Smooth muscle cell (in vitro differentiated cells): ENCODE data around the gene CCN2. TPM values are rescaled to one million over a fixed set of nuclear protein-coding genes. Genes with fewer than 3 reads are reported as not detected.

Experiments
- DNase-seq: peaks from one replicate; lab custom pipeline; 2025; ENCODE audit not compliant: unreplicated experiment; lab: John Stamatoyannopoulos, UW
- H2AFZ ChIP-seq: fragments of 200-600 bp; sonication (generic); 2 replicates; pipeline ENCODE4 v1.6.0; 2016; ENCODE audit warnings: antibody characterized with exemption, low read depth, mild to moderate bottlenecking
- H3F3A ChIP-seq: fragments of 200-600 bp; sonication (generic); 2 replicates; pipeline ENCODE4 v1.6.0; 2017; ENCODE audit warnings: antibody characterized with exemption, low read depth
- H3K27ac ChIP-seq: fragments of 200-600 bp; sonication (generic); 2 replicates; pipeline ENCODE4 v1.5.1; 2016; ENCODE audit warnings: low read depth, mild to moderate bottlenecking
- H3K27me3 ChIP-seq: fragments of 200-600 bp; sonication (generic); 2 replicates; pipeline ENCODE4 v1.6.1; 2016; ENCODE audit warnings: low read depth, mild to moderate bottlenecking
- H3K36me3 ChIP-seq: fragments of 200-600 bp; sonication (generic); 2 replicates; pipeline ENCODE4 v1.5.1; 2016; ENCODE audit warnings: low read depth
- H3K4me1 ChIP-seq: fragments of 200-600 bp; sonication (generic); 2 replicates; pipeline ENCODE4 v1.5.1; 2016; ENCODE audit warnings: low read depth
- H3K4me2 ChIP-seq: fragments of 200-600 bp; sonication (generic); 2 replicates; pipeline ENCODE4 v1.6.0; 2016; ENCODE audit warnings: mild to moderate bottlenecking
- H3K4me3 ChIP-seq: fragments of 200-600 bp; sonication (generic); 2 replicates; pipeline ENCODE4 v1.5.1; 2016; ENCODE audit warnings: mild to moderate bottlenecking
- H3K79me2 ChIP-seq: fragments of 200-600 bp; sonication (generic); 2 replicates; pipeline ENCODE4 v1.6.0; 2016; ENCODE audit warnings: low read depth, mild to moderate bottlenecking
- H3K9ac ChIP-seq: fragments of 200-600 bp; sonication (generic); 2 replicates; pipeline ENCODE4 v1.6.0; 2016; ENCODE audit warnings: low read depth
- H3K9me3 ChIP-seq: fragments of 200-600 bp; sonication (generic); replicated peaks from 2 replicates; pipeline ENCODE4 v1.5.1; 2016; ENCODE audit warnings: low read depth
- H4K20me1 ChIP-seq: fragments of 200-600 bp; sonication (generic); 2 replicates; pipeline ENCODE4 v1.6.0; 2016; ENCODE audit warnings: low read depth
- WGBS: methylation state at CpG from one replicate; pipeline ENCODE4 v1.1.7; 2016; ENCODE audit warnings: low lambda C conversion rate; 5-methylcytosine and 5-hydroxymethylcytosine counted together
- polyA plus RNA-seq: library from polyadenylated mRNA; unstranded; fragments of >200 nt; fragmentation: Nextera tagmentation; extraction: Ambion mirVana; gene quantifications from 2 replicates; pipeline ENCODE4 v1.2.1, GENCODE V29; 2016
- total RNA-seq: library from RNA; depleted of rRNA; stranded (reverse); fragments of >200 nt; gene quantifications from 2 replicates; pipeline ENCODE4 v1.2.3, GENCODE V29; 2014
- TF ChIP-seq, protein P1 (sequence below): fragments of 200-600 bp; sonication (generic); IDR thresholded peaks from 2 replicates; pipeline ENCODE4 v1.5.1; 2017; ENCODE audit warnings: borderline replicate concordance, mild to moderate bottlenecking, antibody characterized with exemption; ENCODE audit not compliant: insufficient read depth, poor library complexity, severe bottlenecking

The CCN2 gene
- total and polyA plus RNA-seq, 2 experiments from 2014 or later: 1,180 to 2,448 TPM

DNA sequence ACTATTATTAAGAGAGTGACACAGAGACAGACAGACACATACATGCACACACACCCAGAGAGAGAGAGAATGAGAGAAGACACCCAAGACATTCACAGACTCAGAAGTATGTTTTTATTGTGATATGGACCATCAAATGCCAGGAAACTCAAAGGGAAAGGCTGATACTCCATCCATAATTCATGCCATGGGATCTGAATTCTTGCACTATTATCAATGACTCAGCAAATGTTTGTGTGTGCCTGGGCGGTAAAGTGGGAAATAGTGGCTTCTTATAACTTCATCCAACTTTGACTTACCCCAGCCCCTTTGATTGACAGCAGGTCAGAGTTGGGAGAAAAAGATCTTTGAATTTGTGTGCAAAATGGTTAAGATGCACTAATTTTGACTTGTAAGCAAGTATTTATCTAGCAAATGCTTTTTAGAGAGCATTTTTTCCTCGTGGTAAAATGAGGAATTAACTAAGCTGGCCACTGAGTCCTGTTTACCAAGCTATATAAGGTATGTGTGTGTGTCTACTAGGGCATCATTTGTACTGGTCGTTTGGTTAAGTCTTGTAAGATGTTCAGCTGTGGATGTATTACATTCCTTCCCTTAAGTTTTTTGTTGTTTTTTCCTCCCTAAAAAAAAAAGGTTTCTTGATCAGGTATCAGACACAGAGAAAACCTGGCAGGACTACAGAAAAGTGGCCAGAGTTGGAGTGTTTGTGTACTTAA is 3.0 kb upstream of the CCN2 start:
- no peaks in the 10 kb centered on the region for H3K9me3 ChIP-seq
- no peak overlapping the region for H3K4me3 ChIP-seq
- peaks cover 13% of the 10 kb centered on the region for H4K20me1 ChIP-seq
- peak overlapping the region; percentile 90 for H3K27ac ChIP-seq
- H3F3A ChIP-seq: peaks cover 22% of the 10 kb centered on the region
- H3K9ac ChIP-seq: peak overlapping the region; percentile 57
- TF ChIP-seq, protein P1, sequence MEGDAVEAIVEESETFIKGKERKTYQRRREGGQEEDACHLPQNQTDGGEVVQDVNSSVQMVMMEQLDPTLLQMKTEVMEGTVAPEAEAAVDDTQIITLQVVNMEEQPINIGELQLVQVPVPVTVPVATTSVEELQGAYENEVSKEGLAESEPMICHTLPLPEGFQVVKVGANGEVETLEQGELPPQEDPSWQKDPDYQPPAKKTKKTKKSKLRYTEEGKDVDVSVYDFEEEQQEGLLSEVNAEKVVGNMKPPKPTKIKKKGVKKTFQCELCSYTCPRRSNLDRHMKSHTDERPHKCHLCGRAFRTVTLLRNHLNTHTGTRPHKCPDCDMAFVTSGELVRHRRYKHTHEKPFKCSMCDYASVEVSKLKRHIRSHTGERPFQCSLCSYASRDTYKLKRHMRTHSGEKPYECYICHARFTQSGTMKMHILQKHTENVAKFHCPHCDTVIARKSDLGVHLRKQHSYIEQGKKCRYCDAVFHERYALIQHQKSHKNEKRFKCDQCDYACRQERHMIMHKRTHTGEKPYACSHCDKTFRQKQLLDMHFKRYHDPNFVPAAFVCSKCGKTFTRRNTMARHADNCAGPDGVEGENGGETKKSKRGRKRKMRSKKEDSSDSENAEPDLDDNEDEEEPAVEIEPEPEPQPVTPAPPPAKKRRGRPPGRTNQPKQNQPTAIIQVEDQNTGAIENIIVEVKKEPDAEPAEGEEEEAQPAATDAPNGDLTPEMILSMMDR: no peak
- WGBS: 6% methylated on average over 3 of the region's 3 CpGs
- DNase-seq: no peak
- no peak overlapping the region for H2AFZ ChIP-seq
- H3K79me2 ChIP-seq: peaks cover 7% of the 10 kb centered on the region
- no peaks in the 10 kb centered on the region for H3K27me3 ChIP-seq
- H3K4me1 ChIP-seq: peaks cover 35% of the 10 kb centered on the region
- no peaks in the 10 kb centered on the region for H3K36me3 ChIP-seq
- H3K4me2 ChIP-seq: peak overlapping the region; percentile 65

DNA sequence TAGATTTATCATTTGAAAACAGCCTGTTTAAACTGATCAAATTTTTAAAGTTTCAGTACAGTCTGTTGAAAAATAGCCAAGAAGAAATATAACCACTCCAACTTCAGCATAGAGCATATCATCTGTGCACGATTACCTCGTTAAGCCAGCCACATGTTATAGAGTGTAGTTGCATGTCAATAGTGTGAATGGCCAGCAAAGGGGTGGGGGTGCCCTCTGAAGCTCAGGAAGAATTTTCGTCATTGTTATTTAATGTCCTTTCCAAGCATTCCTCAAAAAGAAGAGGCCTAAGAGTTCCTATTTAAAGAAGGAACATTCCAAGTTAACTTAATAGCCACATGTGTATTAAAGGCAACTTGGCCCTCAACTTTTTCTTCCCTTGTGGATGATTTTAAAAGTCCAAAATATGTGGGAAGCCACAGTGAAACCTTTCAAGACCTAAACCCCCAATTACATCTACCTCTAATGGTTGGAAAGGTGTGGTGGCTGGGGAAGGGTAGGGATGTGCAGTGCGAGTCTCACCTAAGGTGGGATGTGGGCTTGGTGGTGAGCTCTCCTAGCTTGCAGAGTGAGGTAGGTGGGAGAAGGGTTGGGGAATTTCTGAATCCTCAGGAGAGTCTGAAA is 1.8 kb upstream of the CCN2 start:
- 72% methylated on average over 4 of the region's 4 CpGs for WGBS
- TF ChIP-seq, protein P1: no peak
- Histone ChIP-seq H3K27ac (peak overlapping the region; percentile 90), H3K4me2 (no peak overlapping the region), H3K4me1 (peaks cover 35% of the 10 kb centered on the region), H3K36me3 (no peaks in the 10 kb centered on the region), H3K4me3 (no peak overlapping the region), H3K27me3 (no peaks in the 10 kb centered on the region), H4K20me1 (peaks cover 25% of the 10 kb centered on the region), H3K79me2 (peaks cover 7% of the 10 kb centered on the region), H3F3A (peaks cover 33% of the 10 kb centered on the region), H3K9me3 (no peaks in the 10 kb centered on the region), H2AFZ (no peak overlapping the region), H3K9ac (no peak overlapping the region)
- DNase-seq: no peak

DNA sequence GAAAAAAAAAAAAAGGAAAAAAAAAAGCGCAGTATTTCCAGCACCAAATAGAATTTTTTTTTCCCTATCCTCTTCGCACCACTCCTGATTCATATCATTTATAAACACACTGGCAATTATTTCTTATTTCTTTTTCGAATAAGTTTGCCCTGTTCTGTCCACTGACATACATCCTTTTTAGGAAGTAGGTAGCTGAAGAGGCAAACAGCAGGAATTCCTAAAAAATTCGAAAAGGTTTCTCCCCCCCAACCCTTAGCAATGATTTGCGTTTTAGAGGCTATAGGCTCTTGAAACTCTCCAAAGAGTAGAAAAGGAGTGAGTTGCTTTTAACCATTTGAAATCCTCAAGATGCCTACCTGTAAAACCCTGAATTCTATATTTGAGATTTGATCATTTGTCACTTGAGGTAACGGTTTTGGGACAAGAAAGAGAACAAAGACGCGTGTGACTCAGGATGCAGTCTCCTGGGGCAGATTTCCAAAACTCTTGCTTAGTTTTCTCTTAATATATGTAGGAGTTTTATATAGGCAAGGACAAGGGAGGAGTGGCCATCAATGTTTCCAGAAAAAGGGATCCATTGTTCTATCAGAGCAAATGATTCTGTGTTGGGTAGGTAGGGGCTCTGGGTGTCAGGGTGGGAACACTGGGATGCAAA is 531 bp upstream of the CCN2 start:
- DNase-seq: no peak
- no peaks in the 10 kb centered on the region for H3K9me3 ChIP-seq
- peaks cover 7% of the 10 kb centered on the region for H3K79me2 ChIP-seq
- H3K27me3 ChIP-seq: no peaks in the 10 kb centered on the region
- H3K4me1 ChIP-seq: peaks cover 35% of the 10 kb centered on the region
- H3K4me2 ChIP-seq: peak overlapping the region; percentile 85
- TF ChIP-seq, protein P1: no peak
- peaks cover 35% of the 10 kb centered on the region for H3F3A ChIP-seq
- WGBS: 19% methylated on average over 8 of the region's 8 CpGs
- peak overlapping the region; percentile 62 for H3K9ac ChIP-seq
- H2AFZ ChIP-seq: no peak overlapping the region
- peaks cover 26% of the 10 kb centered on the region for H4K20me1 ChIP-seq
- peak overlapping the region; percentile 88 for H3K27ac ChIP-seq
- H3K36me3 ChIP-seq: no peaks in the 10 kb centered on the region
- H3K4me3 ChIP-seq: peak overlapping the region; percentile 75
